NCI-H2107 treated with DMSO at 0.1 percent for 48 hours (cell line): ENCODE results near the gene CYP4F12.
"Not testable (repeated sequence)": the region's sequence is repeated elsewhere in the genome, so short reads cannot be mapped to it uniquely, and the experiment has no call there.

Source experiments
- DNase-seq: peaks from one replicate; lab custom pipeline; 2025; ENCODE audit not compliant: unreplicated experiment; lab: John Stamatoyannopoulos, UW

Gene CYP4F12

DNA sequence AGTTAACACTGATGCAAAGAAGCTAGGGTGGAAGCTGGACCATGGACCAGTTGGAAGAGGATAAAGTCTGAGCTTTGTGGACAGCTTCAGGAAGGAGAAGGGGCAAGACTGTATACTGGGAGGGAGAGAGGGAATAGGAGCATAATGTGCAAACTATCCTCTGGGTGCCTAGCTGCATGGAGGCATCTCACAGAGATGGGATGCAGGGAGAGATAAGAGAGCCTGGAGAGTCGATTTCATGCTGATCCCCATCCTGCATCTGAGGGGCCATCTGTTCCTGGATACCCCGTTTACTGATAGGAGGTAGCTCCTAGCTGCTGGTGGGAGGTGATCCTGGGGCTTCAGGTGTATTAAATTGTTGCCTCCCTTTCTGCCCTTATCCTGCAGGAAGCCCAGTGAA is 23.4 kb upstream of the CYP4F12 start:
- no peak for DNase-seq

DNA sequence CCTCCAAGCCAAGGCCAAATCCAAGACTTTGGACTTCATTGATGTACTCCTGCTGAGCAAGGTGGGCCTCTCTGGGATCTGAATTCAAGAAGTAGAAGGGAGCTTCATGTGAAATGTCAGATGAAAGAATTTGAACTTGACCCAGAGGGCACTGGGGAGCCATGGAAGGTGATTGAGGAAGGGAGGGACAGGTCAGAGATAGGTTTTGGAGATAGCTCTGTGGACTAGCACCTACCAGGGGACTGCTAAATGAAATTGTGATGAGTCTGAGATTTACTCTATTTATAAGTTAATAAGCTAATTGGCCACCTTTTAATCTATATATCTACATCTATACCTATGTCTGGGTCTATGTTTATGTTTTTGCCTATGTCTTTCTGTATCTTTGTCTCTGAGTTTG is 22.8 kb upstream of the CYP4F12 start:
- not testable (repeated sequence) for DNase-seq

DNA sequence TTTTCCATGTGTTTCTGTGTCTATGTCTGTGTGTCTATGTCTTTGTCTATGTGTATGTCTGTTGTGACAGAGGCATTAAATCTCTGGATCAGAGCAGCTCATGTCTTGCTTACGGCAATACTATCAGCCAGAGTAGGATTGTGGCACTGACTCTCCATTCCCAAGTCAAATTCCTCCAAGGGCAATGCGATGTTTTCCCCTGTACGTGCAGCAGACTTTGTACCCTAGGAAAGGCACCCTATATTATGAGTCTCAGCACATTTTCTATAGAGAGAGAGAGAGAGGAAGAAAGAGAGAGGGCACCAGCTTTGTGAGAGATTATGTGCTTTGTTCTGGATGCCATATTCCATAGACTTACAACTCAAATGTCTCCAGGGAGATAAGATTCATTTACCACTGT is 21.1 kb upstream of the CYP4F12 start:
- no peak for DNase-seq

- DNase-seq: no peak
Observed at GRCh38 chr19:15652559-15653278, 20.2 kb upstream of the CYP4F12 start.

DNA sequence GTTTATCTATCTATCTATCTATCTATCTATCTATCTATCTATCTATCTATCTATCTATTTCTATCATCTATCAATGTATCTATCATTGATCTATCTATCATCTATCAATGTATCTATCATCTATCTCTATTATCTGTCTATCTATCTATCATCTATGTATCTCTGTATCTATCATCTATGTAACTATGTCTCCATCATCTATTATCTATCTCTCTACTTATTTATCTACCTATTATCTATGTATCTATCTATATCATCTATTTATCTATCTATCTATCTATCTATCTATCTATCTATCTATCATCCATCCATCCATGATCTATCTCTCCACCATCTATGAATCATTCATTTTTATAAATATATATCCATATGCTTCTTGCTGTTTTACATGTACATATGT is 16.4 kb upstream of the CYP4F12 start:
- DNase-seq: no peak

DNA sequence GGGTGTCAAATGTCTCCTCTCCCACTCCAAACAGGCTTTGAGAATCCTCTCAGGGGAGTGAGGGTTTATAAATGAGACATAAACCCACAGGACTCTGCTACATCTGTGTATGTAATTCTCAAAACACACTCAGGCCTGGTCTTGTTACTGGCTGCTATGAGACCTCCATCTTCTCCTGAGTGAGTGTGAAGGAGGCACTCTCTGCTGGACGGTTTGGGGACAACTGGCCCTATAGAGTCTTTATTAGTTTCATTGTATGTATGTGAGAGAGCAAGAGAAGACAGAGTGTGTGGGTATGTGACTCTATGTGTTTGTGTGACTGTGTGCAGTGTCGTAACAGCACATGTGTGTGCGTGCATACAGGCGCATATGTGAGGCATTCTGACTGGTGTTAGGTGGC is 9.6 kb upstream of the CYP4F12 start:
- DNase-seq: no peak

- DNase-seq: no peak
Observed at GRCh38 chr19:15666186-15666585, 6.7 kb upstream of the CYP4F12 start.

- DNase-seq: no peak
Observed at GRCh38 chr19:15666883-15667282, 6.0 kb upstream of the CYP4F12 start.

DNA sequence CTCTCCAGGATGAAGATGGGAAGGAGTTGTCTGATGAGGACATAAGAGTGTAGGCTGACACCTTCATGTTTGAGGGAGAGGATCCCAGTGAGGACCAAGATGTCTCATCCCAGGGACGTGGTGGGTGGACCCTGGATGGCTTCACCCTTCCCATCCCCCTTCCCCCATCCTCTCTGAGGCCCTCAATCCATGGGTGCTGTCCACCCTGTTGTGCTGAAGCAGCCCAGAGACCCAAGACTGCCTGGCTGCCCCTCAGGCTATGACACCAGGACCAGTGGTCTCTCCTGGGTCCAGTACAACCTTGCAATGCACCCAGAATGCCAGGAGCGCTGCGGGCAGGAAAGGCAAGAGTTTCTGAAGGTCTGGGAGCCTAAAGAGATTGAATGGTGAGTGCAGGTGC is 3.4 kb upstream of the CYP4F12 start:
- no peak for DNase-seq

- no peak for DNase-seq
Observed at GRCh38 chr19:15669891-15670290, 3.0 kb upstream of the CYP4F12 start.

- no peak for DNase-seq
Observed at GRCh38 chr19:15671237-15671821, 1.6 kb upstream of the CYP4F12 start.

DNA sequence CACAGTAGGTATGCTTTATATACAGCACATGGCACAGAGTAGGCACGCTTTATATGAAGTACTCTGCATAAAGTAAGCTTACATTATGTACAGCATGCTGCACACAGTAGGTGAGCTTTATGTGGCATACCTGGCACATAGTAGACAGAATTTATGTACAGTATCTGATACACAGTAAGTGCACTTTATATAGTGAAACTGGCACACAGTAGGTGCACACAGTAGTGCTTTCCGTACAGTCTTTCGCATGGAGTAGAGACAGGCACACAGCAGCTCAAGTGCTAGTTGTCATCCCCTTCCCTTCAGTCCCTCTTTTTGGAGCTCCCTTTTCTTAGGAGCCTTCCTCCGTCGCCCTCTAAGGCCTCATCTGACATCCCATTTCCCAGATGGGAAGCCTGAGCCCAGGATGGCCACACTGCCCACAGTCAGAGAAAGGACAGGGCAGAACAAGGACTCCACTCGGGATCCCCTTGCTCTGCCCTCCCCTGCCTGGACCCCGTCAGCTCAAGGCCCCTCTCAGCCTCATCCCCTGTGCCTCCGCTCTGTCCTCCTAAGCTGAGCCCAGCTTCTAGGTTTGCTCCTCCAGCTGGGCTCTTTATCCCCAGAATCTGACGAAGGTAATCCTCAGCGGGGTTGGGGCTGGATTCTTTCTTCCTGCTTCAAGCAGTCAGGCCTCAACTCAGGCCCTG is 852 bp upstream of the CYP4F12 start:
- no peak for DNase-seq

- DNase-seq: no peak
Observed at GRCh38 chr19:15673176-15673654, 328 bp downstream of the CYP4F12 start.

GRCh38 chr19:15675560-15675959 is 2.7 kb downstream of the CYP4F12 start:
- DNase-seq: no peak

DNA sequence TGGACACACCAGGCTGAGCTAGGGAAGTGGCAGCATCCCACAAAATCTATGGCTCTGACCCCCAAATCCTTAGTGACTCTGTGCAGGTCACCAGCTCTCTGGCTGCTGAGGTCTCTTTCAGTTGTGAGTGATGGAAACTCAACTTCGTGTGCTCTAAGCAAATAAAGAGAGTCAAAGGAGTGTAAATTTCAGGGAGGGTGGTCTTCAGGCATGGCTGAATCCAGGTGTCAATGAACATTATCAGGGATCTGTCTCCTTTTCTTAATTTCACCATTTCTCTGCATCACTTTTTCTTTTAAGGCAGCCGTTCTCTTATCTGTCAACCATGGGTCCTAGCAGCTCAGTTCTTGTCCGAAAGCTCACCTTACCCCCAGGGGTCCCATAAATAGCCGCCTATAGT is 6.2 kb downstream of the CYP4F12 start:
- no peak for DNase-seq

- DNase-seq: not testable (repeated sequence)
Observed at GRCh38 chr19:15679865-15680264, 7.0 kb downstream of the CYP4F12 start.

- DNase-seq: no peak
Observed at GRCh38 chr19:15680478-15681322, 7.8 kb downstream of the CYP4F12 start.

GRCh38 chr19:15683411-15683810 is 10.5 kb downstream of the CYP4F12 start:
- DNase-seq: no peak

DNA sequence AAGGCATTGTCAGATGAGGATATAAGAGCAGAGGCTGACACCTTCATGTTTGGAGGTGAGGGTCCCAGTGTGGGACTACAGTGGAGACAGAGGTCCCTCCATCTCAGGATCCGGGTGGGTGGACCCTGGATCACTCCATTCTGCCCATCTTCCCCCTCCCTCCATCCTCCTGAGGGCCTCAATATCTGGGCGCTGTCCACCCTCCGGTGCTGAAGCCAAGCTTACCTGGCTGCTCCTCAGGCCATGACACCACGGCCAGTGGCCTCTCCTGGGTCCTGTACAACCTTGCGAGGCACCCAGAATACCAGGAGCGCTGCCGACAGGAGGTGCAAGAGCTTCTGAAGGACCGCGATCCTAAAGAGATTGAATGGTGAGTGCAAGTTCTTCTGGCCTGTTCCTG is 11.9 kb downstream of the CYP4F12 start:
- DNase-seq: no peak

GRCh38 chr19:15696654-15697194 is 23.8 kb downstream of the CYP4F12 start:
- DNase-seq: no peak
